ENCODE results near the gene C16orf87. TPM values are rescaled to one million over a fixed set of nuclear protein-coding genes. Genes with fewer than 3 reads are reported as not detected.
"Not testable (repeated sequence)": the region's sequence is repeated elsewhere in the genome, so short reads cannot be mapped to it uniquely, and the experiment has no call there.

Gene C16orf87
- total RNA-seq, 1 experiment from 2014 or later, result 19.6 TPM

DNA sequence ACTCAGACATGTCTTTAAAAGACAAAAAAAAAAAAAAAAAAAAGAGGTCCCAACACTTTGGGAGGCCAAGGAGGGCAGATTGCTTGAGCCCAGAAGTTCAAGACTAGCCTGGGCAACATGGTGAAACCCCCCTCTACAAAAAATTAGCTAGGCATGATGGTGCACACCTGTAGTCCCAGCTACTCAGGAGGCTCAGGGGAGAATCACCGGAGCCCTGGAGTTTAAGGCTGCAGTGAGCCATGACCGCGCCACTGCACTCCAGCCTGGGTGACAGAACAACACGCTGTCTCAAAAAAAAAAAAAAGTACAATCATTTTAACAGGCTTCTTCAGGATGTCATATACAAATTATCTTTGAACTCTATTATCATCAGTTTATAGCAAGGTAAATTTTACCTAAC, 22.0 kb downstream of the C16orf87 start:
- in situ Hi-C loops (cut with HindIII; ENCODE audit: low sequenced_read_pairs), result no loop called here

GRCh38 chr16:46807336-46807735, 23.6 kb downstream of the C16orf87 start:
- DNase-seq (ENCODE audit: low spot score), result no peak
- in situ Hi-C loops (cut with HindIII; ENCODE audit: low sequenced_read_pairs), result no loop called here

More for the DNA sequence above, 22.0 kb downstream of the C16orf87 start:
- no peak for DNase-seq (ENCODE audit: low spot score)

GRCh38 chr16:46803373-46803772, 27.6 kb downstream of the C16orf87 start:
- no peak for DNase-seq (ENCODE audit: low spot score)
- in situ Hi-C loops (cut with HindIII; ENCODE audit: low sequenced_read_pairs), result no loop called here

GRCh38 chr16:46801428-46802049, 29.4 kb downstream of the C16orf87 start:
- in situ Hi-C loops (cut with HindIII; ENCODE audit: low sequenced_read_pairs), result no loop called here
- peak; percentile 60 for DNase-seq (ENCODE audit: low spot score)

DNA sequence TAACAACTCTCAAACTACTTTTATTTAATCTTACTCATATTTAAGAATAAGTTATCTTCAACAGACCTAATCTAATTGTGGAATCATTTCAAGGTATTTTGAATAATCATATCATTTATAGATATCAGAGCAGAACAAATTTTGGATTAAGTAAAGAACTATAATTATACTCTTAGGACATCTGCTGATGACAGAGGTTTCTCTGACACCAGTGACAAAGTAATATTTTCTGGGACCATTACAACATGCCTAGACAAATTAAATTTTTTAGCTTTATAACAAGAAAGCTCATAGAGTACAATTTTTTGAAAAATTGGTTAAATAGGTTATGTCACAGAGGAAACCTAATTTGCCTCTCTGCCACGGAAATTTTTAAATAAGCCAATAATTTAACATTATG, 30.5 kb downstream of the C16orf87 start:
- in situ Hi-C loops (cut with HindIII; ENCODE audit: low sequenced_read_pairs), result no loop called here
- no peak for DNase-seq (ENCODE audit: low spot score)

- DNase-seq (ENCODE audit: low spot score), result no peak
- in situ Hi-C loops (cut with HindIII; ENCODE audit: low sequenced_read_pairs), result no loop called here
These were observed 33.5 kb downstream of the C16orf87 start for GRCh38 chr16:46797501-46797900.

GRCh38 chr16:46796764-46797269, 34.2 kb downstream of the C16orf87 start:
- in situ Hi-C loops (cut with HindIII; ENCODE audit: low sequenced_read_pairs), result no loop called here
- no peak for DNase-seq (ENCODE audit: low spot score)

GRCh38 chr16:46793841-46794240, 37.1 kb downstream of the C16orf87 start:
- in situ Hi-C loops (cut with HindIII; ENCODE audit: low sequenced_read_pairs), result no loop called here
- no peak for DNase-seq (ENCODE audit: low spot score)

GRCh38 chr16:46790599-46791270, 40.2 kb downstream of the C16orf87 start:
- in situ Hi-C loops (cut with HindIII; ENCODE audit: low sequenced_read_pairs), result no loop called here
- DNase-seq (ENCODE audit: low spot score), result peak; percentile 27

GRCh38 chr16:46789499-46790414, 41.2 kb downstream of the C16orf87 start:
- in situ Hi-C loops (cut with HindIII; ENCODE audit: low sequenced_read_pairs), result no loop called here

DNA sequence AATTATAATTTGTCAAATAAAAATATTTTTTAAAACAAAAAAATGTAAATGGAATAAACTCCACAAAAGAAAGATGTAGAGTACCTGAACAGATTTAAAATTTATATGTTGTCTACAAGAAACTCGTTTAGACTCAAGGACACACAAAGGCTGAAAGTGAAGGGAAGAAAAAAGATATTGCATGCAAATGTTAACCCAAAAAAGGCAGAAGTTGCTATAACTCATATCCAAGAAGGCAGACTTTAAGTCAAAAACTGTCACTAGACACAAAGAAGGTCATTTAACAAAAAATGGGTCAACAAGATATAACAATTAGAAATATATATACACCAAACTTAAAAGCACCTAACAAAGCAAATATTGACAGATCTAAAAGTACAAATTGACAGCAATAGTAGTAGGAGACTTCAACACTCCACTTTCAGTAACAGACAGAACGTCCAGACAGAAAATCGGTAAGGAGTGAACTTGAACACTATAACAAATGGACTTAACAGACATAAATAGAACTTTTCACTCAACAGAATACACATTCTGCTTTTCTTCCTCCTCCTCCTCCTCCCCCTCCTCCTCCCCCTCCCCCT, 42.0 kb downstream of the C16orf87 start:
- DNase-seq (ENCODE audit: low spot score), result no peak
- in situ Hi-C loops (cut with HindIII; ENCODE audit: low sequenced_read_pairs), result no loop called here

More at GRCh38 chr16:46789499-46790414, 41.2 kb downstream of the C16orf87 start:
- peak; percentile 64 for DNase-seq (ENCODE audit: low spot score)

- in situ Hi-C loops (cut with HindIII; ENCODE audit: low sequenced_read_pairs), result no loop called here
- DNase-seq (ENCODE audit: low spot score), result no peak
These were observed 43.1 kb downstream of the C16orf87 start for GRCh38 chr16:46787909-46788308.

- no peak for DNase-seq (ENCODE audit: low spot score)
- in situ Hi-C loops (cut with HindIII; ENCODE audit: low sequenced_read_pairs), result no loop called here
These were observed 45.7 kb downstream of the C16orf87 start for GRCh38 chr16:46785076-46785845.

DNA sequence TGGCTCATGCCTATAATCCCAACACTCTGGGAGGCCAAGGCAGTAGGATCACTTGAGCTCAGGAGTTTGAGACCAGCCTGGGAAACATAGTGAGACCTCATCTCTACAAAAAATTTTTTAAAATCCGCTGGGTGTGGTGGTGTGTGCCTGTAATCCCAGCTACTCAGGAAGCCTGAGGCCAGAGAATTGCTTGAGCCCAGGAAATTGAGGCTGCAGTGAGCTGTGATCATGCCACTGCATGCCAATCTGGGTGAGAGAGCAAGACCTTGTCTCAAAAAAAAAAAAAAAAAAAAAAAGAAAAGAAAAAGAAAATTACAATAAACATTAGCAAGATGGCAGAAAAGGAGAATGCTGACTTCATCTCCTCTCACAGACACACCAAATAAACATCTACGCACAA, 46.4 kb downstream of the C16orf87 start:
- in situ Hi-C loops (cut with HindIII; ENCODE audit: low sequenced_read_pairs); DNase-seq (ENCODE audit: low spot score): not testable (repeated sequence)

GRCh38 chr16:46783800-46784199, 47.2 kb downstream of the C16orf87 start:
- no peak for DNase-seq (ENCODE audit: low spot score)
- in situ Hi-C loops (cut with HindIII; ENCODE audit: low sequenced_read_pairs), result no loop called here

DNA sequence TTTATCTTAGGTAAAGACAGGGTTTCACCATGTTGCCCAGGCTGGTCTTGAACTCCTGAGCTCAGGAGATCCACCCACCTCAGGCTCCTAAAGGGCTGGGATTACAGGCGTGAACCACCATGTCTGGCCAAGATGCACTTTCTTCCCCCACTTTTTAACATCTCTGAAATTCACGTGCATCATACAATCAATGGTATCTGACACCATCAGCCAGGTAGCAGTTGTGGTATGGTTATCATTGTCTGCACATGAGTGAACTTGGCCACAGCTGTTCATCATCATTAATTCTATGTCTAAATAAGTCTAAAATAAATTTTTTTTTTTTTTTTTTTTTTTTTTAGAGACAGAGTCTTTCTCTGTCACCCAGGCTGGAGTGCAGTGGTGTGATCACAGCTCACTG, 48.7 kb downstream of the C16orf87 start:
- in situ Hi-C loops (cut with HindIII; ENCODE audit: low sequenced_read_pairs), result no loop called here
- DNase-seq (ENCODE audit: low spot score), result no peak

GRCh38 chr16:46777804-46778203, 53.2 kb downstream of the C16orf87 start:
- in situ Hi-C loops (cut with HindIII; ENCODE audit: low sequenced_read_pairs), result no loop called here
- DNase-seq (ENCODE audit: low spot score), result no peak

- in situ Hi-C loops (cut with HindIII; ENCODE audit: low sequenced_read_pairs), result no loop called here
- no peak for DNase-seq (ENCODE audit: low spot score)
These were observed 55.8 kb downstream of the C16orf87 start for GRCh38 chr16:46775214-46775613.

DNA sequence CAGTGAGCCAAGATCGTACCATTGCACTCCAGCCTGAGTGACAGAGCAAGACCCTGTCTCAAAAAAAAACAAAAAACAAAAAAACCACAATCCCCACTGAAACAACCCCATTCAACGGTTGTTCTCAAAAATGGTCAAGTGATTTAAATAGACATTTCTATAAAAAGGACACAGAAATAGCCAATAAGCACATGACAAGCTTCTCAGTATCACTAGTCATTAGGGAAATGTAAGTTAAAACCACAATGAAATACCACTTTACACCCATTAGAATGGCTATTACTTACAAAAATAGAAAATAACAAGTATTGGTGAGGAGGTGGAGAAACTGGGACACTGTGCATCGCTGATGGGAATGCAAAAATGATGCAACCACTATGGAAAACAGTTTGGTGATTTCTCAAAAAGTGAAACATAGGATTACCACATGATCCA, 56.2 kb downstream of the C16orf87 start:
- no peak for DNase-seq (ENCODE audit: low spot score)
- in situ Hi-C loops (cut with HindIII; ENCODE audit: low sequenced_read_pairs), result no loop called here
